Measurements from ENCODE around the gene STAMBPL1. TPM values are rescaled to one million over a fixed set of nuclear protein-coding genes. Genes with fewer than 3 reads are reported as not detected.

The STAMBPL1 gene
- total RNA-seq, 6 donors from 2014 or later, result 4.9 to 69.1 (median 7.0) TPM

GRCh38 chr10:88865281-88865876, 14.7 kb upstream of the STAMBPL1 start:
- DNase-seq (no peak), ATAC-seq (ENCODE audit: low FRiP score in 2 of 2) (peak in 1 of 2 donors; percentile 38)
- H3K27me3 ChIP-seq, result no peaks in the 10 kb centered on the region
- TF ChIP-seq EP300 (IDR thresholded peaks at IDR 0.05) (no peak), CTCF (IDR thresholded peaks at IDR 0.05) (peak in 3 of 6 experiments; percentile 23 to 39 (median 28)), POLR2AphosphoS5 (IDR thresholded peaks at IDR 0.05) (no peak)
- no peaks in the 10 kb centered on the region for H3K9me3 ChIP-seq
- 85 to 86% methylated on average over 4 of the region's 4 CpGs for WGBS, 2 donors
- H3K4me3 ChIP-seq, result no peak overlapping the region
- no peaks in the 10 kb centered on the region for H3K4me1 ChIP-seq
- H3K36me3 ChIP-seq, result no peaks in the 10 kb centered on the region
- H3K27ac ChIP-seq, result no peak overlapping the region

GRCh38 chr10:88866454-88866853, 13.6 kb upstream of the STAMBPL1 start:
- WGBS, 2 donors, result 83 to 95% methylated on average over 2 of the region's 2 CpGs

GRCh38 chr10:88870089-88870488, 10.0 kb upstream of the STAMBPL1 start:
- TF ChIP-seq POLR2A (IDR thresholded peaks at IDR 0.05) (no peak), POLR2AphosphoS5 (IDR thresholded peaks at IDR 0.05) (no peak), EP300 (IDR thresholded peaks at IDR 0.05) (no peak), CTCF (IDR thresholded peaks at IDR 0.05) (no peak)
- H3K36me3 ChIP-seq, result no peaks in the 10 kb centered on the region
- no peaks in the 10 kb centered on the region for H3K27me3 ChIP-seq
- no peak overlapping the region for H3K27ac ChIP-seq
- no peaks in the 10 kb centered on the region for H3K4me1 ChIP-seq
- no peak overlapping the region for H3K4me3 ChIP-seq
- no peaks in the 10 kb centered on the region for H3K9me3 ChIP-seq
- DNase-seq (no peak), ATAC-seq (ENCODE audit: low FRiP score in 2 of 2) (no peak)

More at GRCh38 chr10:88866454-88866853, 13.6 kb upstream of the STAMBPL1 start:
- no peak for TF ChIP-seq EP300 (IDR thresholded peaks at IDR 0.05)
- no peak for TF ChIP-seq CTCF (IDR thresholded peaks at IDR 0.05)
- TF ChIP-seq POLR2AphosphoS5 (IDR thresholded peaks at IDR 0.05), result no peak
- TF ChIP-seq POLR2A (IDR thresholded peaks at IDR 0.05), result no peak
- no peaks in the 10 kb centered on the region for H3K9me3 ChIP-seq
- no peaks in the 10 kb centered on the region for H3K4me1 ChIP-seq
- no peak for ATAC-seq (ENCODE audit: low FRiP score in 2 of 2)
- H3K36me3 ChIP-seq, result no peaks in the 10 kb centered on the region
- DNase-seq, result no peak
- H3K27ac ChIP-seq, result no peak overlapping the region
- H3K4me3 ChIP-seq, result no peak overlapping the region
- no peaks in the 10 kb centered on the region for H3K27me3 ChIP-seq

GRCh38 chr10:88873757-88874156, 6.3 kb upstream of the STAMBPL1 start:
- H3K36me3 ChIP-seq, result no peaks in the 10 kb centered on the region
- H3K9me3 ChIP-seq, result no peaks in the 10 kb centered on the region
- 33 to 53% methylated on average over 2 of the region's 2 CpGs for WGBS, 2 donors
- no peaks in the 10 kb centered on the region for H3K4me1 ChIP-seq
- no peak overlapping the region for H3K4me3 ChIP-seq
- H3K27ac ChIP-seq, result no peak overlapping the region
- DNase-seq (no peak), ATAC-seq (ENCODE audit: low FRiP score in 2 of 2) (no peak)
- no peaks in the 10 kb centered on the region for H3K27me3 ChIP-seq
- TF ChIP-seq POLR2A (IDR thresholded peaks at IDR 0.05) (no peak), EP300 (IDR thresholded peaks at IDR 0.05) (no peak), POLR2AphosphoS5 (IDR thresholded peaks at IDR 0.05) (no peak), CTCF (IDR thresholded peaks at IDR 0.05) (no peak)

GRCh38 chr10:88874281-88874680, 5.8 kb upstream of the STAMBPL1 start:
- Histone ChIP-seq H3K27me3 (no peaks in the 10 kb centered on the region), H3K27ac (no peak overlapping the region), H3K4me1 (peaks cover 0 to 3% (median 0%) of the 10 kb centered on the region in 4 donors), H3K4me3 (no peak overlapping the region), H3K9me3 (no peaks in the 10 kb centered on the region), H3K36me3 (no peaks in the 10 kb centered on the region)
- TF ChIP-seq POLR2AphosphoS5 (IDR thresholded peaks at IDR 0.05) (no peak), CTCF (IDR thresholded peaks at IDR 0.05) (no peak)
- 77 to 79% methylated on average over 2 of the region's 2 CpGs for WGBS, 2 donors
- ATAC-seq (ENCODE audit: low FRiP score in 2 of 2) (no peak), DNase-seq (no peak)

Data from upper lobe of left lung (tissue), 6 donors.